ENCODE measurements around the gene ZNF771. TPM values are rescaled to one million over a fixed set of nuclear protein-coding genes. Genes with fewer than 3 reads are reported as not detected.

ZNF771 gene
- polyA plus RNA-seq, 1 donor (not counting 4 experiments of a cell fraction or from before 2014, with no cell fraction given), result 4.0 TPM

GRCh38 chr16:30416047-30416603 lies 8.7 kb downstream of the ZNF771 start:
- Histone ChIP-seq H3K4me3 (ENCODE audit: control insufficient read depth in 2 of 3, extremely low read depth in 1 of 3, insufficient read depth in 2 of 3, low read depth in 1 of 3, low read length in 3 of 3) (no peak overlapping the region), H3K4me2 (ENCODE audit: control insufficient read depth, extremely low read depth, insufficient read depth, low read depth, low read length) (no peak overlapping the region), H3K27ac (ENCODE audit: control insufficient read depth, insufficient read depth, low read length) (no peak overlapping the region), H3K9me3 (ENCODE audit: control insufficient read depth, low read depth, low read length) (no peaks in the 10 kb centered on the region), H4K20me1 (ENCODE audit: control insufficient read depth, extremely low read depth, insufficient read depth, low read length) (no peaks in the 10 kb centered on the region), H3K9ac (ENCODE audit: control insufficient read depth, extremely low read depth, insufficient read depth, low read length) (no peak overlapping the region), H3K36me3 (ENCODE audit: control insufficient read depth in 2 of 2, extremely low read depth in 1 of 2, insufficient read depth in 2 of 2, low read length in 2 of 2) (peaks cover 7 to 10% of the 10 kb centered on the region in 2 experiments), H2AFZ (ENCODE audit: control insufficient read depth, low read length) (no peak overlapping the region), H3K9me1 (ENCODE audit: control insufficient read depth, extremely low read depth, insufficient read depth, low read length) (no peaks in the 10 kb centered on the region), H3K79me2 (ENCODE audit: control insufficient read depth, insufficient read depth, low read length) (no peaks in the 10 kb centered on the region), H3K4me1 (ENCODE audit: control insufficient read depth, extremely low read depth, insufficient read depth, low read length) (peaks cover 14% of the 10 kb centered on the region), H3K27me3 (ENCODE audit: control insufficient read depth, extremely low read depth, insufficient read depth, low read length) (no peaks in the 10 kb centered on the region)
- no peak for TF ChIP-seq EZH2 (IDR thresholded peaks at IDR 0.05; ENCODE audit: low read length)
- TF ChIP-seq, protein P1, sequence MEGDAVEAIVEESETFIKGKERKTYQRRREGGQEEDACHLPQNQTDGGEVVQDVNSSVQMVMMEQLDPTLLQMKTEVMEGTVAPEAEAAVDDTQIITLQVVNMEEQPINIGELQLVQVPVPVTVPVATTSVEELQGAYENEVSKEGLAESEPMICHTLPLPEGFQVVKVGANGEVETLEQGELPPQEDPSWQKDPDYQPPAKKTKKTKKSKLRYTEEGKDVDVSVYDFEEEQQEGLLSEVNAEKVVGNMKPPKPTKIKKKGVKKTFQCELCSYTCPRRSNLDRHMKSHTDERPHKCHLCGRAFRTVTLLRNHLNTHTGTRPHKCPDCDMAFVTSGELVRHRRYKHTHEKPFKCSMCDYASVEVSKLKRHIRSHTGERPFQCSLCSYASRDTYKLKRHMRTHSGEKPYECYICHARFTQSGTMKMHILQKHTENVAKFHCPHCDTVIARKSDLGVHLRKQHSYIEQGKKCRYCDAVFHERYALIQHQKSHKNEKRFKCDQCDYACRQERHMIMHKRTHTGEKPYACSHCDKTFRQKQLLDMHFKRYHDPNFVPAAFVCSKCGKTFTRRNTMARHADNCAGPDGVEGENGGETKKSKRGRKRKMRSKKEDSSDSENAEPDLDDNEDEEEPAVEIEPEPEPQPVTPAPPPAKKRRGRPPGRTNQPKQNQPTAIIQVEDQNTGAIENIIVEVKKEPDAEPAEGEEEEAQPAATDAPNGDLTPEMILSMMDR (optimal IDR thresholded peaks at IDR 0.05 in 1 of 3, IDR thresholded peaks at IDR 0.05 in 1 of 3, conservative IDR thresholded peaks at IDR 0.05 in 1 of 3; ENCODE audit: extremely low read depth in 1 of 3, insufficient read depth in 2 of 3, low read length in 3 of 3), result no peak
- dilution Hi-C loops (cut with MboI; ENCODE audit: extremely low pct_ligation_motif_present, low sequenced_read_pairs), result no loop called here
- FAIRE-seq, result no peak
- no peak for DNase-seq (ENCODE audit: low read depth, low spot score)

DNA sequence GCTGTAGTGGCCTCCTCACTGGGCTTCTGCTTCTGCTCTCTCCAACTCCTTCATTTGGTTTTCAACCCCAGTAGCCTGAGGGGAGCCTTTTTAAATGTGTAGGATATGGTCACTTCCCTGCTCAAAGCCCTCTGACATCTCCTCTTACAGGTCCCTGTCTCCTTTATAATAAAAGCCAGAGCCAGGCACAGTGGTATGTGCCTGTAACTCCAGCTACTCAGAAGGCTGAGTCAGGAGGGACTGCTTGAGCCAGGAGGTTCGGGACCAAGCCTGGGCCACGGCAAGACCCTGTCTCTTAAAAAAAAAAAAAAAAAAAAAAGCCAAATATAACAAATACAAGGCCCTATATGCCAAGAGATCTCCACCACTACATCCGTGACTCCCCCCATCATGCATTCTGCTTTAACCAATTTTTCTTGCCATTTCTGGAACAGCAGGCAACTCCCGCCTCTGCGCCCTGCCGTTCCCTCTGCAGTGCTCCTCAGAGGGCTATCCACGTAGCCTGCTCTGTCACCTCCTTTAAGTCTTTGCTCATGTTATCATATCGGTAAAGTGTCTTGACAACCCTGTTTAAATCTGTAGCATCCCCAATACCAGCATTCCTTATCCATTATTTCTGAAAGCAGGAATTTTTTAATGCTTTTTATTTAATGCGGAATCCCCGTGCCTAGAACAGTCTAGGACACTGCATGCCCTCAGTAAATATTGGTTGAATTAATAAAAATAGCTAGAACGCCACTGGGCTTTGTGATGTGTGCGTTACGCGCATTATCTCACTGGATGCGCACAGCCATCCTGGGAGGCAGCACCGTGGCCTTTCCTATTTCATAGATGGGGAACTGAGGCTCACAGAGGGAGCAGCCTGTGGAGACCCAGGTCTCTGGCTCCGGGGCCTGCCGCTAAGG lies 9.5 kb downstream of the ZNF771 start:
- Histone ChIP-seq H3K4me2 (ENCODE audit: control insufficient read depth, extremely low read depth, insufficient read depth, low read depth, low read length) (peak overlapping the region; percentile 72), H3K9ac (ENCODE audit: control insufficient read depth, extremely low read depth, insufficient read depth, low read length) (peak overlapping the region; percentile 64), H4K20me1 (ENCODE audit: control insufficient read depth, extremely low read depth, insufficient read depth, low read length) (no peaks in the 10 kb centered on the region), H3K27ac (ENCODE audit: control insufficient read depth, insufficient read depth, low read length) (no peak overlapping the region), H2AFZ (ENCODE audit: control insufficient read depth, low read length) (peak overlapping the region; percentile 78), H3K27me3 (ENCODE audit: control insufficient read depth, extremely low read depth, insufficient read depth, low read length) (no peaks in the 10 kb centered on the region), H3K79me2 (ENCODE audit: control insufficient read depth, insufficient read depth, low read length) (no peaks in the 10 kb centered on the region), H3K36me3 (ENCODE audit: control insufficient read depth in 2 of 2, extremely low read depth in 1 of 2, insufficient read depth in 2 of 2, low read length in 2 of 2) (peaks cover 9% of the 10 kb centered on the region in 2 experiments), H3K4me3 (ENCODE audit: control insufficient read depth in 2 of 3, extremely low read depth in 1 of 3, insufficient read depth in 2 of 3, low read depth in 1 of 3, low read length in 3 of 3) (peak overlapping the region; percentile 39 to 65 (median 64)), H3K9me3 (ENCODE audit: control insufficient read depth, low read depth, low read length) (no peaks in the 10 kb centered on the region), H3K4me1 (ENCODE audit: control insufficient read depth, extremely low read depth, insufficient read depth, low read length) (peaks cover 14% of the 10 kb centered on the region), H3K9me1 (ENCODE audit: control insufficient read depth, extremely low read depth, insufficient read depth, low read length) (no peaks in the 10 kb centered on the region)
- DNase-seq (ENCODE audit: low read depth, low spot score) (no peak), FAIRE-seq (no peak)
- dilution Hi-C loops (cut with MboI; ENCODE audit: extremely low pct_ligation_motif_present, low sequenced_read_pairs), result no loop called here
- TF ChIP-seq, protein P1 (optimal IDR thresholded peaks at IDR 0.05 in 1 of 3, IDR thresholded peaks at IDR 0.05 in 1 of 3, conservative IDR thresholded peaks at IDR 0.05 in 1 of 3; ENCODE audit: extremely low read depth in 1 of 3, insufficient read depth in 2 of 3, low read length in 3 of 3), result no peak
- TF ChIP-seq EZH2 (IDR thresholded peaks at IDR 0.05; ENCODE audit: low read length), result no peak
